PC-3 (cell line): ENCODE data around the gene KANK4. TPM values are rescaled to one million over a fixed set of nuclear protein-coding genes. Genes with fewer than 3 reads are reported as not detected.

ENCODE experiments used
- ATAC-seq: fragments of 200-7000 bp; cut with Tn5 transposase; 2 replicates; pipeline ENCODE4 v1.9.1; 2020; ENCODE audit warnings: mild to moderate bottlenecking, moderate library complexity
- BruUV-seq: library from RNA; stranded (reverse); fragments of 400-500 nt; replicated peaks from 2 replicates; lab custom pipeline; 2021; lab: Mats Ljungman, UMichigan
- CTCF ChIA-PET: fragments of 300-600 bp; sonication (Branson Sonifier 250); formaldehyde crosslinking; loops from one replicate; lab custom pipeline; 2022; ENCODE audit warnings: antibody characterized with exemption; lab: Charles Lee
- POLR2A ChIA-PET: fragments of 300-600 bp; sonication (Branson Sonifier 250); formaldehyde crosslinking; loops from one replicate; lab custom pipeline; 2022; ENCODE audit warnings: antibody characterized with exemption; ENCODE audit not compliant: unreplicated experiment; lab: Charles Lee
- DNase-seq: peaks from one replicate; pipeline ENCODE4 v3.0.0-alpha.2; 2015
- H2AFZ ChIP-seq: fragments of 300-600 bp; sonication (generic); 2 replicates; pipeline ENCODE4 v1.6.0; 2016; ENCODE audit warnings: antibody characterized with exemption, low read length
- H3F3A ChIP-seq: fragments of 300-600 bp; sonication (generic); one replicate; pipeline ENCODE4 v1.6.0; 2017; ENCODE audit warnings: antibody characterized with exemption, low read length, control low read depth, mild to moderate bottlenecking; ENCODE audit not compliant: unreplicated experiment
- H3K27ac ChIP-seq: fragments of 300-600 bp; sonication (generic); 2 replicates; pipeline ENCODE4 v1.5.1; 2016; ENCODE audit warnings: mild to moderate bottlenecking, low read length
- H3K27me3 ChIP-seq: fragments of 300-600 bp; sonication (generic); 2 replicates; pipeline ENCODE4 v1.6.1; 2016; ENCODE audit warnings: low read length, mixed read lengths
- H3K36me3 ChIP-seq: fragments of 300-600 bp; sonication (generic); 2 replicates; pipeline ENCODE4 v1.6.1; 2016; ENCODE audit warnings: low read depth, mixed run types, low read length, mixed read lengths
- H3K4me1 ChIP-seq: fragments of 300-600 bp; sonication (generic); 2 replicates; pipeline ENCODE4 v1.5.1; 2016; ENCODE audit warnings: low read length; ENCODE audit not compliant: insufficient read depth
- H3K4me2 ChIP-seq: fragments of 300-600 bp; sonication (generic); 2 replicates; pipeline ENCODE4 v1.6.0; 2016; ENCODE audit warnings: low read length
- H3K4me3 ChIP-seq: fragments of 300-600 bp; sonication (generic); 2 replicates; pipeline ENCODE4 v1.5.1; 2016; ENCODE audit warnings: mild to moderate bottlenecking, low read length, mixed read lengths
- H3K79me2 ChIP-seq: fragments of 300-600 bp; sonication (generic); 2 replicates; pipeline ENCODE4 v1.6.1; 2017; ENCODE audit warnings: low read length, mixed read lengths
- H3K9ac ChIP-seq: fragments of 300-600 bp; sonication (generic); 2 replicates; pipeline ENCODE4 v1.6.0; 2016; ENCODE audit warnings: mild to moderate bottlenecking, low read length
- H3K9me2 ChIP-seq: fragments of 300-600 bp; sonication (generic); replicated peaks from 2 replicates; pipeline ENCODE4 v1.6.1; 2016; ENCODE audit warnings: mixed run types, low read length, mixed read lengths
- H3K9me3 ChIP-seq: fragments of 300-600 bp; sonication (generic); 2 replicates; pipeline ENCODE4 v1.6.1; 2016; ENCODE audit warnings: low read length, mixed read lengths
- H4K20me1 ChIP-seq: fragments of 300-600 bp; sonication (generic); 2 replicates; pipeline ENCODE4 v1.6.1; 2016; ENCODE audit warnings: low read length, mixed read lengths
- EZH2 ChIP-seq: fragments of 300-600 bp; sonication (generic); IDR thresholded peaks from one replicate; pipeline ENCODE4 v1.6.1; 2017; ENCODE audit warnings: antibody characterized with exemption, mild to moderate bottlenecking, low read length; ENCODE audit not compliant: unreplicated experiment
- EZH2phosphoT487 ChIP-seq: fragments of 300-600 bp; sonication (generic); IDR thresholded peaks from 2 replicates; pipeline ENCODE4 v1.6.1; 2018; ENCODE audit warnings: mild to moderate bottlenecking, antibody characterized with exemption, low read length, borderline replicate concordance
- intact Hi-C: fragments of 100-400 bp; cut with micrococcal nuclease; formaldehyde crosslinking; loops from 2 replicates; pipeline ENCODE4 v1.9.0; 2023
- total RNA-seq: library from RNA; depleted of rRNA; stranded (reverse); fragments of >200 nt; gene quantifications from 2 replicates; pipeline ENCODE4 v1.2.3, GENCODE V29; 2014
- TF ChIP-seq, protein P1 (sequence below): fragments of 300-600 bp; sonication (generic); conservative IDR thresholded peaks from 2 replicates; pipeline ENCODE4 v1.5.1; 2017; ENCODE audit warnings: antibody characterized with exemption, low read depth, mild to moderate bottlenecking, low read length

The KANK4 gene
- total RNA-seq, 1 experiment from 2014 or later: not detected

DNA sequence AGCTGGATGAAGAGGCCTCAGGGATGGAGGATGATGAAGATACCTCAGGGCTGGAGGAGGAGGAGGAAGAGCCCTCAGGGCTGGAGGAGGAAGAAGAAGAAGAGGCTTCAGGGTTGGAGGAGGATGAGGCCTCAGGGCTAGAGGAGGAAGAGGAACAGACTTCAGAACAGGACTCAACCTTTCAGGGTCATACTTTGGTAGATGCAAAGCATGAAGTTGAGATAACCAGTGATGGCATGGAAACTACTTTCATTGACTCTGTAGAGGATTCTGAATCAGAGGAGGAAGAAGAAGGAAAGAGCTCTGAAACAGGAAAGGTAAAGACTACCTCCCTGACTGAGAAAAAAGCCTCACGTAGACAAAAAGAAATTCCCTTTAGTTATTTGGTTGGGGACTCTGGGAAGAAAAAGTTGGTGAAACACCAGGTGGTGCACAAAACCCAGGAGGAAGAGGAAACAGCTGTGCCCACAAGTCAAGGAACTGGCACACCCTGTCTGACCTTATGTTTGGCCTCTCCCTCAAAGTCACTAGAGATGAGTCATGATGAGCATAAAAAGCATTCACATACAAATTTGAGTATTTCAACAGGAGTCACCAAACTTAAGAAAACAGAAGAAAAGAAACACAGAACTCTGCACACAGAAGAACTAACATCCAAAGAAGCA lies 109.2 kb downstream of the KANK4 start:
- Histone ChIP-seq H4K20me1 (no peaks in the 10 kb centered on the region), H3K4me1 (peaks cover 10% of the 10 kb centered on the region), H3K4me2 (0 out of 2 replicates have a peak overlapping the region, but pooled peaks have one; percentile 14), H3K9me2 (no peaks in the 10 kb centered on the region), H2AFZ (no peak overlapping the region), H3K36me3 (no peaks in the 10 kb centered on the region), H3K27ac (no peak overlapping the region), H3K79me2 (no peaks in the 10 kb centered on the region), H3K4me3 (no peak overlapping the region), H3F3A (no peaks in the 10 kb centered on the region), H3K27me3 (no peaks in the 10 kb centered on the region), H3K9me3 (peaks cover 9% of the 10 kb centered on the region; the same call in 1 of the 2 replicates), H3K9ac (no peak overlapping the region)
- CTCF ChIA-PET: no interaction called here
- no TSS peak for BruUV-seq
- intact Hi-C loops: loop anchor here (1.0 kb wide), 1 partner anchor 197 kb away; no protein-coding TSS in a partner anchor
- DNase-seq (peak; percentile 75), ATAC-seq (peak; percentile 79)
- POLR2A ChIA-PET: no interaction called here
- TF ChIP-seq EZH2phosphoT487 (no peak), EZH2 (no peak)
- TF ChIP-seq, protein P1, sequence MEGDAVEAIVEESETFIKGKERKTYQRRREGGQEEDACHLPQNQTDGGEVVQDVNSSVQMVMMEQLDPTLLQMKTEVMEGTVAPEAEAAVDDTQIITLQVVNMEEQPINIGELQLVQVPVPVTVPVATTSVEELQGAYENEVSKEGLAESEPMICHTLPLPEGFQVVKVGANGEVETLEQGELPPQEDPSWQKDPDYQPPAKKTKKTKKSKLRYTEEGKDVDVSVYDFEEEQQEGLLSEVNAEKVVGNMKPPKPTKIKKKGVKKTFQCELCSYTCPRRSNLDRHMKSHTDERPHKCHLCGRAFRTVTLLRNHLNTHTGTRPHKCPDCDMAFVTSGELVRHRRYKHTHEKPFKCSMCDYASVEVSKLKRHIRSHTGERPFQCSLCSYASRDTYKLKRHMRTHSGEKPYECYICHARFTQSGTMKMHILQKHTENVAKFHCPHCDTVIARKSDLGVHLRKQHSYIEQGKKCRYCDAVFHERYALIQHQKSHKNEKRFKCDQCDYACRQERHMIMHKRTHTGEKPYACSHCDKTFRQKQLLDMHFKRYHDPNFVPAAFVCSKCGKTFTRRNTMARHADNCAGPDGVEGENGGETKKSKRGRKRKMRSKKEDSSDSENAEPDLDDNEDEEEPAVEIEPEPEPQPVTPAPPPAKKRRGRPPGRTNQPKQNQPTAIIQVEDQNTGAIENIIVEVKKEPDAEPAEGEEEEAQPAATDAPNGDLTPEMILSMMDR: peak; percentile 58

DNA sequence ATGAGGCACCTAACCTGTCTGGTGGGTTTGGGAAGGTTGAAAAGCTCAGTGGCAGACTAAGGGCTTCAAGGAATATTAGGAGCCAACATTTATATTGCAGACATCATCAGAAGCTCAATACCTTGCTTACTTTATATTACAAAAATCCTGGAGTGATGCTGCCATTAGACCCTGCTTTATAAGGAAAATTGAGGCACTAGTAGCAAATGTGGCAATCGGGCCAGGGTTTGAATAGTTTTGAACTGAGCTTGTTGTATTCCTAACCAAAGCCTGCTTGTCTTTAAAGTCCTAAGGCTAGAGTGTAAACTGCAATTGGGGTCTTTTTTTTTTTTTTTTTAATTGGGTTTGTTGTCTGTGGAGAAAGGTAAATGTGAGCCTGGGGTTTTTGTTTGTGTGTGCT lies 110.3 kb downstream of the KANK4 start:
- no peaks in the 10 kb centered on the region for H3F3A ChIP-seq
- DNase-seq (no peak), ATAC-seq (no peak)
- no TSS peak for BruUV-seq
- no peak overlapping the region for H3K27ac ChIP-seq
- peaks cover 10% of the 10 kb centered on the region for H3K4me1 ChIP-seq
- H3K27me3 ChIP-seq: no peaks in the 10 kb centered on the region
- no peak overlapping the region for H3K9ac ChIP-seq
- no peak for TF ChIP-seq EZH2
- TF ChIP-seq, protein P1: no peak
- TF ChIP-seq EZH2phosphoT487: no peak
- H3K9me3 ChIP-seq: peaks cover 9% of the 10 kb centered on the region; the same call in 1 of the 2 replicates
- H3K4me3 ChIP-seq: no peak overlapping the region
- no peaks in the 10 kb centered on the region for H3K9me2 ChIP-seq
- H2AFZ ChIP-seq: no peak overlapping the region
- H3K79me2 ChIP-seq: no peaks in the 10 kb centered on the region
- ChIA-PET POLR2A (no interaction called here), CTCF (no interaction called here)
- intact Hi-C loops: no loop called here
- H3K4me2 ChIP-seq: no peak overlapping the region
- no peaks in the 10 kb centered on the region for H4K20me1 ChIP-seq
- H3K36me3 ChIP-seq: no peaks in the 10 kb centered on the region

DNA sequence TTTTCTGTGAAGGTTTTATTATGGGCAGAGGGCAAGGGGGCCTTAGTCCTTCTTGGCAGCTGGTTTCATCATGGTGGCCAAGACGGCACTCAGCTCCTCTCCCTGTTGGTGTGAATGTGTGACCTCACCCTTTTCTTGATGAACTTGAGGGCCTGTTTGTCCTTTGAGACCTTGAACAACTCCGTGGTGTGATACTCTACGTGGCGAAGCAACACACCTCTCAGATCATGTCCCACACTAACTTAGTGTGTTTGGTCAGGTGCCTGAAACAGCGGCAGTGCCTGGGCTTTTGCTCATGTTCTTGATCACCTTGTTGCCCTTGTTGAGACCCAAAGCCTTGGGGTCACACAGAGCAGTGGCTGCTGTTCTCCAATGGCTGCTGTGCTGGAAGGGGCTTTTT lies 111.1 kb downstream of the KANK4 start:
- intact Hi-C loops: no loop called here
- H3K36me3 ChIP-seq: no peaks in the 10 kb centered on the region
- peaks cover 10% of the 10 kb centered on the region for H3K4me1 ChIP-seq
- H3F3A ChIP-seq: no peaks in the 10 kb centered on the region
- POLR2A ChIA-PET: no interaction called here
- no peak for TF ChIP-seq EZH2phosphoT487
- no peak for TF ChIP-seq EZH2
- TF ChIP-seq, protein P1: no peak
- no peak for ATAC-seq
- no peak overlapping the region for H3K27ac ChIP-seq
- no peaks in the 10 kb centered on the region for H3K79me2 ChIP-seq
- no TSS peak for BruUV-seq
- H3K4me3 ChIP-seq: no peak overlapping the region
- no peak overlapping the region for H2AFZ ChIP-seq
- no peaks in the 10 kb centered on the region for H3K27me3 ChIP-seq
- H4K20me1 ChIP-seq: no peaks in the 10 kb centered on the region
- no peaks in the 10 kb centered on the region for H3K9me2 ChIP-seq
- peaks cover 9% of the 10 kb centered on the region; the same call in 1 of the 2 replicates for H3K9me3 ChIP-seq
- CTCF ChIA-PET: no interaction called here
- no peak overlapping the region for H3K4me2 ChIP-seq
- no peak overlapping the region for H3K9ac ChIP-seq
- DNase-seq: no peak
